ENCODE measurements around the gene PPP6R1. TPM values are rescaled to one million over a fixed set of nuclear protein-coding genes. Genes with fewer than 3 reads are reported as not detected.
A peak's percentile ranks its signal among the peaks of the same experiment; 100 is the strongest.
"Not testable (repeated sequence)": the region's sequence is repeated elsewhere in the genome, so short reads cannot be mapped to it uniquely, and the experiment has no call there.

Gene PPP6R1
- polyA plus RNA-seq, 2 donors = 29.8 to 30.6 TPM

DNA sequence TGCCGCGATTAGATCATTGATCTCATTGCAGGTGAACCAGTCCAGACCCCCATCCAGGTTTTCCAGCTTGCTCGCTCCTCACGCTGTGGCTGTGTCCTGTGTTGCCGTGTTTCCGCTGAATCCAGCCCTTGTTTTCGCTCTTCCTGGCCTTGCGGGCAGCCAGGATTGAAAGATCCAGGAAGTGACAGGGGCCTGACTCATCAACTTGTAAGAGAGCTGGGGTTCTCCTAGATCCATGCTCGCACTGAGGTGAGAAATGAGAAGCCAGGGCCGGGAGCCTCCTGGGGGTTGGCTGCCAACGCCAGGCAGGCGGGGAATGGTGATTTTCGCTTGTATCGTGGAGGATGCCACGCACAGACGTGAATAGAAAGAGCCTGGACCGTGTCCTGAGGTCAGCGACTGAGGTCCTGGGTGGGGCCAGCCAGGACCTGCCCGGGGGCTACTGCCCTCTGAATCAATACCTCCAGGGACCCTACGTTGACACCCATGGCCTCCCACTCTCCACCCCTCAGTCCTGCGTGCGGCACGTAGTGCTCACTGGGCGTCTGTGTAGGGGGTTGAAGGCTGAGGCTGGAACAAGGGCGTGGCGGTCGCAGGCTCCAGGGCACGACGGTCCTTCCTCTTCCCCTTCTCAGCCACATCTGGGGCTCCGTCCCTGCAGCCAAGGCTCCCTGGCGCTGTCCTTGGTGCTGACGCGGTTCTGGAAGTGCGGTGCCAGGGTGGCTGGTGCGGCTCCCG is 42.2 kb downstream of the PPP6R1 start:
- Histone ChIP-seq H3K27me3 (ENCODE audit: control insufficient read depth in 1 of 2, insufficient read depth in 2 of 2, low read length in 2 of 2) (no peaks in the 10 kb centered on the region), H3K27ac (ENCODE audit: low read depth in 2 of 2, low read length in 1 of 2) (peak overlapping the region; percentile 45 to 85), H3K36me3 (ENCODE audit: control insufficient read depth in 2 of 2, insufficient read depth in 2 of 2, low read length in 1 of 2) (no peaks in the 10 kb centered on the region), H3K4me3 (ENCODE audit: low read depth in 1 of 2, low read length in 2 of 2) (peak overlapping the region in 1 of 2 donors; percentile 22), H3K9me3 (ENCODE audit: control insufficient read depth in 2 of 2, insufficient read depth in 1 of 2, low read depth in 1 of 2, low read length in 1 of 2) (peaks cover 2 to 7% of the 10 kb centered on the region in 2 donors), H3K4me1 (ENCODE audit: control insufficient read depth in 2 of 2, insufficient read depth in 2 of 2, low read length in 1 of 2) (peaks cover 0 to 10% of the 10 kb centered on the region in 2 donors)
- WGBS, 2 donors = 4 to 5% methylated on average over 36 of the region's 36 CpGs

DNA sequence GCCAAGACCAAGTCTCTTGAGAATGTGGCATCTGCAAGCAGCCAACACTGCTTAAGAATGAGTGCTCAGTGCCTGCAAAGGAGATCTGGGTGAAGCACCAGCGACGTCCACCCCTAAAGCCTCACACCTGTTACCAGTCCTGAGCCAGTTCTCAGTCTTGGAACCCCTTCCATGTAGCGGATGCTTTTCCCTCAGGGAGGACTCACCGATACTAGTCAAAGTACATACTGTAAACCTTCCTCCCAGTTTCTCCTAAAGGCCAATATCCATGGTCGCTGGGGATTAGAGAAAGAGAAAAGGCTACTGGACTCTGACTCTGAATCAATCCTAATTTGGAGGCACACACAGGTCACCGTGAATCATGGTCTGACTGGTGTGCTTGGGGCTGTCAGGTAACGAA is 45.3 kb downstream of the PPP6R1 start:
- Histone ChIP-seq H3K4me3 (ENCODE audit: low read depth in 1 of 2, low read length in 2 of 2) (no peak overlapping the region), H3K4me1 (ENCODE audit: control insufficient read depth in 2 of 2, insufficient read depth in 2 of 2, low read length in 1 of 2) (peaks cover 0 to 17% of the 10 kb centered on the region in 2 donors), H3K36me3 (ENCODE audit: control insufficient read depth in 2 of 2, insufficient read depth in 2 of 2, low read length in 1 of 2) (no peaks in the 10 kb centered on the region), H3K27me3 (ENCODE audit: control insufficient read depth in 1 of 2, insufficient read depth in 2 of 2, low read length in 2 of 2) (no peaks in the 10 kb centered on the region), H3K9me3 (ENCODE audit: control insufficient read depth in 2 of 2, insufficient read depth in 1 of 2, low read depth in 1 of 2, low read length in 1 of 2) (peaks cover 2 to 3% of the 10 kb centered on the region in 2 donors), H3K27ac (ENCODE audit: low read depth in 2 of 2, low read length in 1 of 2) (no peak overlapping the region)
- 78 to 81% methylated on average over 7 of the region's 7 CpGs for WGBS, 2 donors

DNA sequence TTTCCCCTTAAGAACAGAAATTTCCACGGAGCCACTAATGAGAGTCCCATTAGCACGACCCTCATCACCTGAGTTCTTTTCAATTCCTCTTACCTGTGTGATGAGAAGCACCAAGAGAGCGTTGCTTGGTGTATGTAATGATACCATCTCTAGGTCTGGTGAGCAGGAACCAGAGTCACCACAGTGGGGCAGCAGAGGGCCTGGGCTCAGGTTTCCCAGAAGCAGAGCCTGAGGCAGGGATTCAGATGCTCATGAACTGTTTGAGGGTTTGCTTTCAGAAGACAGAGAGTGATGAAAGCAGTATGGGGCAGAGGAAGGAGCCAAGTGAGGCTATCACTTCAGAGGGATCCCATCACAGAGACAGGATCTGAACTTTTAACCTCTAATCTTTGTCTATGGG is 46.4 kb downstream of the PPP6R1 start:
- no peaks in the 10 kb centered on the region for H3K36me3 ChIP-seq (ENCODE audit: control insufficient read depth in 2 of 2, insufficient read depth in 2 of 2, low read length in 1 of 2)
- peaks cover 0 to 17% of the 10 kb centered on the region in 2 donors for H3K4me1 ChIP-seq (ENCODE audit: control insufficient read depth in 2 of 2, insufficient read depth in 2 of 2, low read length in 1 of 2)
- 82 to 84% methylated on average over 3 of the region's 3 CpGs for WGBS, 2 donors
- no peak overlapping the region for H3K27ac ChIP-seq (ENCODE audit: low read depth in 2 of 2, low read length in 1 of 2)
- no peak overlapping the region for H3K4me3 ChIP-seq (ENCODE audit: low read depth in 1 of 2, low read length in 2 of 2)
- H3K27me3 ChIP-seq (ENCODE audit: control insufficient read depth in 1 of 2, insufficient read depth in 2 of 2, low read length in 2 of 2) = no peaks in the 10 kb centered on the region
- peaks cover 2 to 3% of the 10 kb centered on the region in 2 donors for H3K9me3 ChIP-seq (ENCODE audit: control insufficient read depth in 2 of 2, insufficient read depth in 1 of 2, low read depth in 1 of 2, low read length in 1 of 2)

DNA sequence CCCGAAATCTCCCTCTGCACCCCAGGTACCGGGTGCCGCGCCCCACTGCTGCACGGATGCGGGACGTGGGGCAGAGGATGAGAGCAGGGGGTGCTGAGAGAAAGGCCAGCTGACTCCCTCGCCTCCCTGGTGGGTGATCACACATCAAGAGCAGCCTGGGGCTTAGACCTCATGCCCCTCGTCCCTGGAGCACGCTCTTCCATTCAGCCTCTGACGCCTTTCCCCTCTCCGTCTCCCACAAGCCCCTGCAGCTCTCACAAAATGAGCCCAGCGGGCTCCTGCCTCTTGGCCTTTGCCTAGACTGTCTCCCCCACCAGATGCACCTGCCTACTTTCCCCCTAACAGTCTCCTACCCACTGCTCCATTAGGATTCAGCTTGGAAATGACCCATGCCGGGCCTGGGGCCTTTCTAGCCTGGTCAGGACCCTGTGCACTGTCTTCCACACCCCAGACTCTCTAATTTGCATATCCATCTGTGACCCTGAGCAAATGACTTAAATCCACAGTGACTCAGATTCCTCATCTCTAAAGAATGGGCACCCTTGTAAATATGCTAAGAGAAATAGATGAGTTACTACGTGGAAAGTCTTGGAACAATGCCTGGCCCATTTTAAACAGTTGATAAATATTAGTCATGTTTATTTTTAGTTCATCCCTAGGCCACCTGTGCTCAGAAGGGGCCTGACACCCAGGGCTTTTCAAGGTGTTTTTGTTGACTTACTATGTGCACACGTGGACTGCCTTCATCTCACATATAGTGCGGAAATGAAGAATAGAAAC is 48.9 kb downstream of the PPP6R1 start:
- Histone ChIP-seq H3K27me3 (ENCODE audit: control insufficient read depth in 1 of 2, insufficient read depth in 2 of 2, low read length in 2 of 2) (no peaks in the 10 kb centered on the region), H3K36me3 (ENCODE audit: control insufficient read depth in 2 of 2, insufficient read depth in 2 of 2, low read length in 1 of 2) (no peaks in the 10 kb centered on the region), H3K4me1 (ENCODE audit: control insufficient read depth in 2 of 2, insufficient read depth in 2 of 2, low read length in 1 of 2) (peaks cover 3 to 13% of the 10 kb centered on the region in 2 donors), H3K9me3 (ENCODE audit: control insufficient read depth in 2 of 2, insufficient read depth in 1 of 2, low read depth in 1 of 2, low read length in 1 of 2) (peaks cover 2 to 3% of the 10 kb centered on the region in 2 donors), H3K27ac (ENCODE audit: low read depth in 2 of 2, low read length in 1 of 2) (peak overlapping the region in 1 of 2 donors; percentile 61), H3K4me3 (ENCODE audit: low read depth in 1 of 2, low read length in 2 of 2) (no peak overlapping the region)
- WGBS, 2 donors = 59 to 61% methylated on average over 17 of the region's 17 CpGs

DNA sequence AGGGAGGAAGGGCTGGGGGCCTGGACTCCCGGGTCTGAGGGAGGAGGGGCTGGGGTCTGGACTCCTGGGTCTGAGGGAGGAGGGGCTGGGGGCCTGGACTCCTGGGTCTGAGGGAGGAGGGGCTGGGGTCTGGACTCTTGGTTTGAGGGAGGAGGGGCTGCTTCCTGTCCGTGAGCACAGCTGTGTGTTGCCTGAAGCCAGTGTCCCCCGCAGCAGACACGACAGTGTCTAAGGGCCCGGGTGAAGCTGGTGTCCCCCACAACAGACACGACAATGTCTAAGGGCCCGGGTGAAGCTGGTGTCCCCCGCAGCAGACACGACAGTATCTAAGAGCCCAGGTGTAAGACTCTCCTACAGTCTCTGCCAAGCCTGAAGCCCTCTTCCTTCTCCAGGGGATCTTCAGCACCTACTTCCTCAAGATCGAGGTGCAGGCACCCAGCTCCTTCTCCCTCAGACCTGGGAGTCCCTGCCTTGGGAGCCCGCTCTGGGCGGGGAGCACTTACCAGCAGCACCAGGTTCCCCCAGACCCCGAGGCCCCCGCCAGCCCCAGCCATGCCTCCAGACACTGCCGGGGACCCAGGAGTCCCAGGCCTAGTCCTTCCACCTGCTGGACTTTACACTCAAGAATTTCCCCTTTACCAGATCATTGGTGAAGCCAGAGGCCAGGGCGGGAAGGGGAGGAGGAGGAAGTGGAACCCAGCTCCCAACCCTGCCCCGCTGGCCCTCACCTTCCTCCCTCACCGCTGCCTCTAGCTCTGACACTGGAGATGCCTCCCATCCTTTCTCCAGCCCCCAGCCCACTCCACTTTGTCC is 49.7 kb downstream of the PPP6R1 start, which contains the start of gene PTPRH:
PTPRH (minus strand) TSS at position 622 of the 813 bp plus-strand sequence; CDS start at position 554, 68 bp downstream.
- Histone ChIP-seq H3K27me3 (ENCODE audit: control insufficient read depth in 1 of 2, insufficient read depth in 2 of 2, low read length in 2 of 2) (no peaks in the 10 kb centered on the region), H3K4me1 (ENCODE audit: control insufficient read depth in 2 of 2, insufficient read depth in 2 of 2, low read length in 1 of 2) (peaks cover 3 to 13% of the 10 kb centered on the region in 2 donors), H3K27ac (ENCODE audit: low read depth in 2 of 2, low read length in 1 of 2) (peak within 1 kb of the TSS in 1 of 2 donors; percentile 61), H3K4me3 (ENCODE audit: low read depth in 1 of 2, low read length in 2 of 2) (no peak within 1 kb of the TSS), H3K36me3 (ENCODE audit: control insufficient read depth in 2 of 2, insufficient read depth in 2 of 2, low read length in 1 of 2) (no peaks in the 10 kb centered on the region), H3K9me3 (ENCODE audit: control insufficient read depth in 2 of 2, insufficient read depth in 1 of 2, low read depth in 1 of 2, low read length in 1 of 2) (peaks cover 2 to 3% of the 10 kb centered on the region in 2 donors)
- WGBS, 2 donors = 47 to 58% methylated on average over 17 of the region's 18 CpGs

DNA sequence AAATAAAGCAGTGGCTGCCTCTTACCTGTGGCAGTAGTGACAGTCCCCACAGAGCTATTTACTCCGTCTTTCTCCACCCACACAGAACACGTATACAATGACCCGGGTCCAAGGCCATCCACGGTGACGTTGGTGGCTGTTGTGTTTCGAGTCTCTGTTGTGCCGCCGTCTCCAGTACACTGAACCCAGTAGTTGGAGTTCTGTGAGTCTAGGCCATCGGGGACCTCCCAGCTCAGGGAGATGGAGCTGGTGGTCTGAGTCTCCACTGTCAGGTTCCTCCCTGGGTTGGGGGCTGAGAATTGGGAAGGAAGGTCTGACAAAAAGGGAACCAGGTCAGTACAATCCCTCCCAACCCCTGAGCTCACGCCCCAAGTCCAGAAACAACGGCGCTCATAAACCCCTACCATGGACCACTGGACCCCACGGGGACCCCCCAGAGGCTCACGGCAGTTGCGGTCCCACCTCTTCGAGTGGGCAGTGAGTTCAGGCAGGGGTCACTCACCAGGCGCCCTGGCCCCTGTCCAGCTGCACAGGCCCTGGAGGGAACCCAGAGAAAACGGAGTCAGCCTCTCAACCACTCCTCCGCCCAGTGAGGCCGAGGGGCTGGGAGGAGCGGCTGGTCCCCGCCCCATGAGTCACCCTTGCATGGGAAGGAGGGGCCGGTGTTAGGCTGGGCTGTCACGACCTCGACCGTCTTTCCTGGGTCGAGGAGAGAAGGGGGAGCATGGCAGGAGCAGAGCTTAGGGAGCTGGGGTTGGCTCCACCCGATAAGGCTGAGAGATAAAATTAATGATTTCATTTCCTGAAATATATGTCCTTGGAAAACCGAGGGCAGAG is 51.9 kb downstream of the PPP6R1 start:
- WGBS, 2 donors = 23 to 33% methylated on average over 29 of the region's 29 CpGs

DNA sequence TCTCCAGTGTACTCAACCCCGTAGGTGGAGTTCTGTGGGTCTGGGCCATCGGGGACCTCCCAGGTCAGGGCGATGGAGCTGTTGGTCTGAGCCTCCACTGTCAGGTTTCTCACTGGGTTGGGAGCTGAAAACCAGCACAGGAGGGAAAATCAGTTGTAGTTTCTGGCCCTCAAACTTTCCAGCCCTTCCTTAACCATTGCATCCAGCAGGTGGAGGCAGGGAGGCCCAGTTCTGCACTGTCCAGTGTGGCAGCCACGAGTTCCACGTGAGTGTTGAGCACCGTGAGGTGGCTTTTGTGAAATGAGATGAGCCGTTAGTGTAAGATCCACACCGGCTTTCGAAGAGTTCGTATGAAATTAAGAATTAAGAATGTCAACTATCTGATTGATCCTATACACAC is 56.6 kb downstream of the PPP6R1 start:
- H3K36me3 ChIP-seq (ENCODE audit: control insufficient read depth in 2 of 2, insufficient read depth in 2 of 2, low read length in 1 of 2); H3K4me1 ChIP-seq (ENCODE audit: control insufficient read depth in 2 of 2, insufficient read depth in 2 of 2, low read length in 1 of 2); H3K9me3 ChIP-seq (ENCODE audit: control insufficient read depth in 2 of 2, insufficient read depth in 1 of 2, low read depth in 1 of 2, low read length in 1 of 2); H3K27ac ChIP-seq (ENCODE audit: low read depth in 2 of 2, low read length in 1 of 2); H3K27me3 ChIP-seq (ENCODE audit: control insufficient read depth in 1 of 2, insufficient read depth in 2 of 2, low read length in 2 of 2); H3K4me3 ChIP-seq (ENCODE audit: low read depth in 1 of 2, low read length in 2 of 2): not testable (repeated sequence)
- WGBS, 2 donors = 70 to 78% methylated on average over 10 of the region's 10 CpGs

More for the DNA sequence above, 51.9 kb downstream of the PPP6R1 start:
- Histone ChIP-seq H3K9me3 (ENCODE audit: control insufficient read depth in 2 of 2, insufficient read depth in 1 of 2, low read depth in 1 of 2, low read length in 1 of 2) (no peaks in the 10 kb centered on the region), H3K4me3 (ENCODE audit: low read depth in 1 of 2, low read length in 2 of 2) (no peak overlapping the region), H3K36me3 (ENCODE audit: control insufficient read depth in 2 of 2, insufficient read depth in 2 of 2, low read length in 1 of 2) (no peaks in the 10 kb centered on the region), H3K4me1 (ENCODE audit: control insufficient read depth in 2 of 2, insufficient read depth in 2 of 2, low read length in 1 of 2) (peaks cover 3 to 13% of the 10 kb centered on the region in 2 donors), H3K27me3 (ENCODE audit: control insufficient read depth in 1 of 2, insufficient read depth in 2 of 2, low read length in 2 of 2) (no peaks in the 10 kb centered on the region), H3K27ac (ENCODE audit: low read depth in 2 of 2, low read length in 1 of 2) (peak overlapping the region in 1 of 2 donors; percentile 29)

DNA sequence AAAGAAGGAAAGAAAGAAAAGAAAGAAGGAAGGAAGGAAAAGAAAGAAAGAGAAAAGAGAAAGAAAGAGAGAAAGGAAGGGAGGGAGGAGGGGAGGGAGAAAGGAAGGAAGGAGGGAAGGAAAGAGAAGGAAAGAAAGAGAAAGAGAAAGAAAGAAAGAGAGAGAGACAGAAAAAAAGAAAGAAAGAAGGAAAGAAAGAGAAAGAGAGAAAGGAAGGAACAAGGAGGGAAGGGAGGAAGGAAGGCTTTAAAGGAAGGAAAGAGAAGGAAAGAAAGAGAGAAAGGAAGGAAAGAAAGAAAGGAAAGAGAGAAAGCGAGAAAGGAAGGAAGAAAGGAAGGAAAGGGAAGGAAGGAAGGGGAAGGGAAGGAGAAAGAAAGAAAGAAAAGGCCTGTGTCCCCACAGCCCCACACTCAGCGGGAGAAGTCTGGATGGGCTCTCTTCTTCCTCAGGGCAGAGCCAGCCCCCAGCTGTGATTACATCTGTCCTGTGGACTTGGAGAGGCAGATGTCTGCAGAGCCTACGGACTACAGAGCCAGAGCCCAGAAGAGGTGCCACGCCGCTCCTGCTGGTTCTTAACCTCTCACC is 59.1 kb downstream of the PPP6R1 start:
- 53 to 58% methylated on average over 5 of the region's 5 CpGs for WGBS, 2 donors
- H3K27me3 ChIP-seq (ENCODE audit: control insufficient read depth in 1 of 2, insufficient read depth in 2 of 2, low read length in 2 of 2) = no peaks in the 10 kb centered on the region
- H3K27ac ChIP-seq (ENCODE audit: low read depth in 2 of 2, low read length in 1 of 2) = no peak overlapping the region
- no peaks in the 10 kb centered on the region for H3K36me3 ChIP-seq (ENCODE audit: control insufficient read depth in 2 of 2, insufficient read depth in 2 of 2, low read length in 1 of 2)
- no peak overlapping the region for H3K4me3 ChIP-seq (ENCODE audit: low read depth in 1 of 2, low read length in 2 of 2)
- no peaks in the 10 kb centered on the region for H3K4me1 ChIP-seq (ENCODE audit: control insufficient read depth in 2 of 2, insufficient read depth in 2 of 2, low read length in 1 of 2)
- no peaks in the 10 kb centered on the region for H3K9me3 ChIP-seq (ENCODE audit: control insufficient read depth in 2 of 2, insufficient read depth in 1 of 2, low read depth in 1 of 2, low read length in 1 of 2)

Data from esophagus (tissue), 2 donors.